IMR-90 (cell line): ENCODE measurements around the gene NETO2. TPM values are rescaled to one million over a fixed set of nuclear protein-coding genes. Genes with fewer than 3 reads are reported as not detected.

ENCODE experiments used
- ATAC-seq: fragments of 200-7000 bp; cut with Tn5 transposase; 2 replicates; pipeline ENCODE4 v1.9.1; 2020; ENCODE audit warnings: low read depth, mild to moderate bottlenecking, moderate library complexity
- BruUV-seq: library from RNA; stranded (reverse); fragments of 400-500 nt; replicated peaks from 2 replicates; lab custom pipeline; 2021; lab: Mats Ljungman, UMichigan
- CTCF ChIA-PET: fragments of 300-600 bp; formaldehyde crosslinking; extraction: SDS; loops from one replicate; lab custom pipeline; 2021; ENCODE audit warnings: antibody characterized with exemption; lab: Yijun Ruan, JAX
- POLR2A ChIA-PET: fragments of 300-600 bp; sonication (Branson Sonifier 250); formaldehyde crosslinking; loops from one replicate; lab custom pipeline; 2022; ENCODE audit warnings: antibody characterized with exemption; ENCODE audit not compliant: unreplicated experiment; lab: Charles Lee
- DNase-seq: peaks from one replicate; pipeline ENCODE4 v3.0.0; 2013
- H2AFZ ChIP-seq: replicated peaks from 2 replicates; pipeline ENCODE3; 2013; ENCODE audit warnings: low read length, mild to moderate bottlenecking; ENCODE audit not compliant: poor library complexity
- H2AK5ac ChIP-seq: 2 replicates; pipeline ENCODE4 v1.6.1; 2013; ENCODE audit warnings: low read depth, low read length, inconsistent platforms
- H2AK9ac ChIP-seq: replicated peaks from 2 replicates; pipeline ENCODE3; 2013; ENCODE audit warnings: mild to moderate bottlenecking, low read depth, low read length, moderate library complexity; ENCODE audit not compliant: poor library complexity
- H2BK120ac ChIP-seq: 2 replicates; pipeline ENCODE4 v1.6.1; 2013; ENCODE audit warnings: low read depth, low read length, inconsistent platforms
- H2BK15ac ChIP-seq: 3 replicates; pipeline ENCODE4 v1.6.1; 2013; ENCODE audit warnings: low read depth, low read length, inconsistent platforms
- H2BK20ac ChIP-seq: 2 replicates; pipeline ENCODE4 v1.6.1; 2013; ENCODE audit warnings: low read depth, mild to moderate bottlenecking, inconsistent platforms, low read length, moderate library complexity
- H2BK5ac ChIP-seq: 2 replicates; pipeline ENCODE4 v1.6.1; 2013; ENCODE audit warnings: mild to moderate bottlenecking, low read depth, low read length, inconsistent platforms; ENCODE audit not compliant: poor library complexity, severe bottlenecking
- H3K14ac ChIP-seq: replicated peaks from 2 replicates; pipeline ENCODE4 v1.6.1; 2013; ENCODE audit warnings: low read depth, low read length, inconsistent platforms
- H3K18ac ChIP-seq: 2 replicates; pipeline ENCODE4 v1.6.1; 2013; ENCODE audit warnings: low read depth, low read length, control low read depth
- H3K23ac ChIP-seq: 2 replicates; pipeline ENCODE4 v1.6.1; 2013; ENCODE audit warnings: low read depth, low read length, inconsistent platforms
- H3K27ac ChIP-seq: 2 replicates; pipeline ENCODE4 v1.5.1; 2013; ENCODE audit warnings: mild to moderate bottlenecking, control low read depth, low read length; ENCODE audit not compliant: insufficient read depth
- H3K27me3 ChIP-seq: 2 replicates; pipeline ENCODE4 v1.6.1; 2013; ENCODE audit warnings: low read length; ENCODE audit not compliant: control insufficient read depth, insufficient read depth
- H3K36me3 ChIP-seq: 2 replicates; pipeline ENCODE4 v1.6.1; 2013; ENCODE audit warnings: low read length, mixed read lengths; ENCODE audit not compliant: control insufficient read depth, insufficient read depth
- H3K4ac ChIP-seq: 2 replicates; pipeline ENCODE4 v1.6.1; 2013; ENCODE audit warnings: low read depth, low read length, inconsistent platforms
- H3K4me1 ChIP-seq: 2 replicates; pipeline ENCODE4 v1.6.1; 2013; ENCODE audit warnings: low read length, mixed read lengths; ENCODE audit not compliant: control insufficient read depth, insufficient read depth
- H3K4me2 ChIP-seq: 2 replicates; pipeline ENCODE4 v1.6.1; 2013; ENCODE audit warnings: low read depth, mild to moderate bottlenecking, control low read depth, low read length, moderate library complexity
- H3K4me3 ChIP-seq: 2 replicates; pipeline ENCODE4 v1.5.1; 2013; ENCODE audit warnings: low read depth, mild to moderate bottlenecking, control low read depth, low read length, moderate library complexity; ENCODE audit not compliant: insufficient read depth
- H3K56ac ChIP-seq: 2 replicates; pipeline ENCODE4 v1.6.1; 2013; ENCODE audit warnings: low read length, inconsistent platforms; ENCODE audit not compliant: insufficient read depth; ENCODE audit errors: extremely low read depth
- H3K79me1 ChIP-seq, 2 experiments: 2 replicates each; pipeline ENCODE4 v1.6.1; 2013; ENCODE audit warnings: low read length in 2 of 2, inconsistent platforms in 1 of 2, low read depth in 1 of 2
- H3K9ac ChIP-seq: 2 replicates; pipeline ENCODE4 v1.6.1; 2013; ENCODE audit warnings: low read depth, low read length, control low read depth
- H3K9me1 ChIP-seq: 2 replicates; pipeline ENCODE4 v1.6.1; 2013; ENCODE audit warnings: low read length, inconsistent platforms; ENCODE audit not compliant: insufficient read depth
- H3K9me3 ChIP-seq: 2 replicates; pipeline ENCODE4 v1.6.1; 2013; ENCODE audit warnings: low read length; ENCODE audit not compliant: control insufficient read depth, insufficient read depth
- H4K20me1 ChIP-seq: 2 replicates; pipeline ENCODE4 v1.6.1; 2013; ENCODE audit warnings: low read length, inconsistent platforms; ENCODE audit not compliant: insufficient read depth
- H4K5ac ChIP-seq: 2 replicates; pipeline ENCODE4 v1.6.1; 2013; ENCODE audit warnings: mild to moderate bottlenecking, low read depth, low read length, control low read depth
- H4K8ac ChIP-seq, 2 experiments: 2 replicates each; pipeline ENCODE4 v1.6.1; 2013; ENCODE audit warnings: low read depth in 2 of 2, low read length in 2 of 2, control low read depth in 1 of 2, inconsistent platforms in 1 of 2
- H4K91ac ChIP-seq: 2 replicates; pipeline ENCODE4 v1.6.1; 2013; ENCODE audit warnings: low read depth, low read length, inconsistent platforms; ENCODE audit not compliant: insufficient read depth
- CHD1 ChIP-seq: IDR thresholded peaks from 2 replicates; pipeline ENCODE4 v1.6.1; 2012; ENCODE audit warnings: low read depth, low read length, improper control_type of control experiment
- CTCF ChIP-seq: conservative IDR thresholded peaks from 2 replicates; pipeline ENCODE4 v1.5.1; 2012; ENCODE audit warnings: mild to moderate bottlenecking, low read depth, low read length, improper control_type of control experiment
- FOS ChIP-seq: fragments of 150-350 bp; IDR thresholded peaks from 2 replicates; pipeline ENCODE4 v1.6.1; 2016; ENCODE audit warnings: low read depth, low read length
- MAFK ChIP-seq: IDR thresholded peaks from 2 replicates; pipeline ENCODE4 v1.6.1; 2012; ENCODE audit warnings: low read depth, low read length, improper control_type of control experiment
- MAZ ChIP-seq: IDR thresholded peaks from 2 replicates; pipeline ENCODE4 v1.6.1; 2012; ENCODE audit warnings: low read depth, mild to moderate bottlenecking, low read length, improper control_type of control experiment, moderate library complexity, borderline replicate concordance
- MXI1 ChIP-seq: IDR thresholded peaks from 2 replicates; pipeline ENCODE4 v1.6.1; 2012; ENCODE audit warnings: low read depth, mild to moderate bottlenecking, low read length, moderate library complexity, borderline replicate concordance
- NFE2L2 ChIP-seq: fragments of 150-350 bp; IDR thresholded peaks from 2 replicates; pipeline ENCODE4 v1.6.1; 2016; ENCODE audit warnings: low read depth, mild to moderate bottlenecking, low read length
- RAD21 ChIP-seq: IDR thresholded peaks from 2 replicates; pipeline ENCODE4 v1.6.1; 2012; ENCODE audit warnings: low read length, improper control_type of control experiment
- RCOR1 ChIP-seq: IDR thresholded peaks from 2 replicates; pipeline ENCODE4 v1.6.1; 2012; ENCODE audit warnings: mild to moderate bottlenecking, low read length, improper control_type of control experiment; ENCODE audit not compliant: insufficient replicate concordance
- RFX5 ChIP-seq: IDR thresholded peaks from 2 replicates; pipeline ENCODE4 v1.8.0; 2012; ENCODE audit warnings: low read depth, mild to moderate bottlenecking, low read length, moderate library complexity
- SMC3 ChIP-seq: fragments of 150-350 bp; IDR thresholded peaks from 2 replicates; pipeline ENCODE4 v1.6.1; 2016; ENCODE audit warnings: low read depth, mild to moderate bottlenecking, antibody characterized with exemption, low read length, moderate library complexity
- USF2 ChIP-seq: fragments of 150-350 bp; IDR thresholded peaks from 2 replicates; pipeline ENCODE4 v1.6.1; 2017; ENCODE audit warnings: mild to moderate bottlenecking, antibody characterized with exemption, low read length, low read depth
- WGBS, 2 experiments: methylation state at CpG; one replicate each; pipeline versions ENCODE4 v1.1.5 to v1.1.7; 2013; ENCODE audit warnings: missing lambda C conversion rate in 2 of 2; ENCODE audit not compliant: insufficient read length in 1 of 2; ENCODE audit errors: extremely low coverage in 2 of 2; 5-methylcytosine and 5-hydroxymethylcytosine counted together
- dilution Hi-C: fragments of 300-500 bp; cut with HindIII; formaldehyde crosslinking; loops from one replicate; pipeline ENCODE4 v1.14.3; 2018; ENCODE audit warnings: low sequenced_read_pairs; ENCODE audit not compliant: unreplicated experiment
- in situ Hi-C: fragments of 300-500 bp; cut with MboI; formaldehyde crosslinking; loops from 3 replicates; pipeline ENCODE4 v1.14.3; 2019; ENCODE audit warnings: low sequenced_read_pairs, inconsistent platforms, mixed read lengths
- intact Hi-C: fragments of 100-400 bp; cut with micrococcal nuclease; formaldehyde crosslinking; loops from 2 replicates; pipeline ENCODE4 v1.10.0; 2022
- polyA plus RNA-seq, 3 experiments: library from polyadenylated mRNA; depleted of rRNA; stranded (reverse); fragments of >200 nt; gene quantifications; 2 replicates each; pipeline ENCODE4 v1.2.3, GENCODE V29; 2012; ENCODE audit warnings: low replicate concordance in 1 of 3
- total RNA-seq: library from RNA; depleted of rRNA; stranded (reverse); fragments of >200 nt; gene quantifications from 2 replicates; pipeline ENCODE4 v1.2.3, GENCODE V29; 2012
- TF ChIP-seq, protein P1 (sequence below): fragments of 150-350 bp; IDR thresholded peaks from 2 replicates; pipeline ENCODE4 v1.6.1; 2016; ENCODE audit warnings: low read depth, mild to moderate bottlenecking, low read length, moderate library complexity, borderline replicate concordance

Gene NETO2
- total and polyA plus RNA-seq, 2 of the 4 experiments (the other 2 are of a cell fraction): 38.5 to 39.3 TPM

DNA sequence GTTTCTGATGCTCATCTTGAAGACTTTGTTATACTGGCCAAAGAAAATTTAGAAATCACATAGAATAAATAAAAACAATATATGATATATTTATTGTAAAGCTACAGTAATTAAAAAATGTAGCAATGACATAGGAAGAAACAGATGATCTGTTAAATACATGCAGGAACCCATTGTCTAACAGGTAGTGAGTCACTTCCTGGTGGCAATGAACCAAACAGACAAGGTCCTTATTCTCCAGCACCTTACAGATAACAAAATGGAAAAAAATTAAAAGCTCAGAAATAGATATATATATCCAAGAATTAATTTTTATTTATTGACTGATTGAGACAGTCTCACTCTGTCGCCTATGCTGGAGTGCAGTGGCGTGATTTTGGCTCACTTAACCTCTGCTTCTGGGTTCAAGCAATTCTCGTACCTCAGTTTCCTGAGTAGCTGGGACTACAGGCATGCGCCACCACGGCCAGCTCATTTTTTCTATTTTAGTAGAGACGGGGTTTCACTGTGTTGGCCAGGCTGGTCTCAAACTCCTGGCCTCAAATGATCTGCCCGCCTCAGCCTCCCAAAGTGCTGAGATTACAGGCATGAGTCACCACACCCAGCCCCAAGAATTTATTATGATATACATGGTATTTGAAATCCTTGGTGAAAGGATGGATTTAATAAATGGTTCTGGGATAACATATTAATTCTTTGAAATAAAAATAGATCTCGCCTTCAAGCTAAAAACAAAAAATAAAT is 7.5 kb downstream of the NETO2 start:
- Histone ChIP-seq H3K4me2 (no peak overlapping the region), H4K5ac (no peak overlapping the region), H3K9me1 (peaks cover 2% of the 10 kb centered on the region; the same call in 1 of the 2 replicates), H4K8ac (no peak overlapping the region), H4K91ac (no peak overlapping the region), H2BK5ac (no peak overlapping the region), H3K18ac (no peak overlapping the region), H3K27ac (no peak overlapping the region), H2AFZ (no peak overlapping the region), H3K56ac (no peak overlapping the region), H2BK20ac (no peak overlapping the region), H3K23ac (no peak overlapping the region), H3K36me3 (no peaks in the 10 kb centered on the region; the same call in 1 of the 2 replicates), H3K9ac (no peak overlapping the region), H3K9me3 (no peaks in the 10 kb centered on the region), H2AK9ac (no peak overlapping the region), H4K20me1 (no peaks in the 10 kb centered on the region), H3K4me3 (no peak overlapping the region), H2BK15ac (no peak overlapping the region), H3K4me1 (no peaks in the 10 kb centered on the region), H2BK120ac (no peak overlapping the region), H2AK5ac (no peak overlapping the region), H3K4ac (no peak overlapping the region), H3K27me3 (no peaks in the 10 kb centered on the region), H3K79me1 (peaks cover 12 to 39% of the 10 kb centered on the region in 2 experiments), H3K14ac (no peak overlapping the region)
- DNase-seq: peak; percentile 45
- POLR2A ChIA-PET: no interaction called here
- BruUV-seq: no TSS peak
- WGBS, 2 experiments: no CpG with 5 or more reads among the region's 8 CpGs
- no peak for ATAC-seq
- intact Hi-C loops: loop anchor here (10.0 kb wide), 1 partner anchor 1409 kb away; no protein-coding TSS in a partner anchor
- no peak for TF ChIP-seq CTCF
- no peak for TF ChIP-seq SMC3
- TF ChIP-seq FOS: no peak
- TF ChIP-seq RFX5: no peak
- no peak for TF ChIP-seq MXI1
- TF ChIP-seq NFE2L2: no peak
- no peak for TF ChIP-seq USF2
- no peak for TF ChIP-seq RCOR1
- no peak for TF ChIP-seq RAD21
- TF ChIP-seq, protein P1, sequence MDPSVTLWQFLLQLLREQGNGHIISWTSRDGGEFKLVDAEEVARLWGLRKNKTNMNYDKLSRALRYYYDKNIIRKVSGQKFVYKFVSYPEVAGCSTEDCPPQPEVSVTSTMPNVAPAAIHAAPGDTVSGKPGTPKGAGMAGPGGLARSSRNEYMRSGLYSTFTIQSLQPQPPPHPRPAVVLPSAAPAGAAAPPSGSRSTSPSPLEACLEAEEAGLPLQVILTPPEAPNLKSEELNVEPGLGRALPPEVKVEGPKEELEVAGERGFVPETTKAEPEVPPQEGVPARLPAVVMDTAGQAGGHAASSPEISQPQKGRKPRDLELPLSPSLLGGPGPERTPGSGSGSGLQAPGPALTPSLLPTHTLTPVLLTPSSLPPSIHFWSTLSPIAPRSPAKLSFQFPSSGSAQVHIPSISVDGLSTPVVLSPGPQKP: no peak
- no peak for TF ChIP-seq CHD1
- TF ChIP-seq MAFK: no peak
- TF ChIP-seq MAZ: no peak
- CTCF ChIA-PET: interaction anchor here (0.6 to 1.2 kb wide), 4 partner anchors 11 to 753 kb away, joined by 3 to 6 read pairs (median 4); no protein-coding TSS in a partner anchor
- dilution Hi-C loops: no loop called here
- in situ Hi-C loops: loop anchor here (5.0 kb wide), 1 partner anchor 1026 kb away; no protein-coding TSS in a partner anchor
